Measurements from ENCODE around the gene ADGRF1. TPM values are rescaled to one million over a fixed set of nuclear protein-coding genes. Genes with fewer than 3 reads are reported as not detected.
"Not testable (repeated sequence)": the region's sequence is repeated elsewhere in the genome, so short reads cannot be mapped to it uniquely, and the experiment has no call there.

ADGRF1 gene
- not detected for total RNA-seq

GRCh38 chr6:47042275-47042791 lies at the start of gene ADGRF1:
ADGRF1 (minus strand) TSS chr6:47042332; CDS start chr6:47029061, 13,271 bp downstream.
- peaks cover 12% of the 10 kb centered on the region for H3K27me3 Mint-ChIP-seq
- no peak within 1 kb of the TSS for H3K27ac Mint-ChIP-seq
- DNase-seq: no peak
- CTCF ChIA-PET: no interaction called here
- no peaks in the 10 kb centered on the region for H3K4me1 Mint-ChIP-seq
- POLR2A ChIA-PET: no interaction called here
- H3K9me3 Mint-ChIP-seq: no peaks in the 10 kb centered on the region
- no peak within 1 kb of the TSS for H3K4me3 Mint-ChIP-seq
- no peaks in the 10 kb centered on the region for H3K36me3 Mint-ChIP-seq (ENCODE audit: low read depth)

GRCh38 chr6:47090881-47091280 lies 48.7 kb upstream of the ADGRF1 start:
- Mint-ChIP-seq H3K27me3 (peaks cover 10% of the 10 kb centered on the region), H3K4me3 (no peak overlapping the region), H3K36me3 (ENCODE audit: low read depth) (no peaks in the 10 kb centered on the region), H3K27ac (no peak overlapping the region), H3K4me1 (no peaks in the 10 kb centered on the region), H3K9me3 (no peaks in the 10 kb centered on the region)
- POLR2A ChIA-PET: no interaction called here
- no peak for DNase-seq
- CTCF ChIA-PET: no interaction called here

- CTCF ChIA-PET; H3K36me3 Mint-ChIP-seq (ENCODE audit: low read depth); H3K27me3 Mint-ChIP-seq; DNase-seq; H3K4me3 Mint-ChIP-seq; H3K4me1 Mint-ChIP-seq; POLR2A ChIA-PET; H3K9me3 Mint-ChIP-seq; H3K27ac Mint-ChIP-seq: not testable (repeated sequence)
These were observed 47.3 kb upstream of the ADGRF1 start for GRCh38 chr6:47089473-47089872.

GRCh38 chr6:47086051-47086770 lies 44.1 kb upstream of the ADGRF1 start:
- no peak overlapping the region for H3K27ac Mint-ChIP-seq
- no peak overlapping the region for H3K4me3 Mint-ChIP-seq
- no peak for DNase-seq
- H3K36me3 Mint-ChIP-seq (ENCODE audit: low read depth): no peaks in the 10 kb centered on the region
- peaks cover 10% of the 10 kb centered on the region for H3K27me3 Mint-ChIP-seq
- POLR2A ChIA-PET: no interaction called here
- H3K4me1 Mint-ChIP-seq: no peaks in the 10 kb centered on the region
- CTCF ChIA-PET: no interaction called here
- no peaks in the 10 kb centered on the region for H3K9me3 Mint-ChIP-seq

- Mint-ChIP-seq H3K27ac (no peak overlapping the region), H3K9me3 (no peaks in the 10 kb centered on the region), H3K4me1 (no peaks in the 10 kb centered on the region), H3K4me3 (no peak overlapping the region), H3K36me3 (ENCODE audit: low read depth) (no peaks in the 10 kb centered on the region), H3K27me3 (peaks cover 6% of the 10 kb centered on the region)
- no peak for DNase-seq
- ChIA-PET CTCF (no interaction called here), POLR2A (no interaction called here)
These were observed 42.5 kb upstream of the ADGRF1 start for GRCh38 chr6:47084610-47085009.

- H3K4me1 Mint-ChIP-seq: no peaks in the 10 kb centered on the region
- no peak overlapping the region for H3K4me3 Mint-ChIP-seq
- H3K27me3 Mint-ChIP-seq: peaks cover 2% of the 10 kb centered on the region
- POLR2A ChIA-PET: no interaction called here
- CTCF ChIA-PET: interaction anchor here (0.6 kb wide), 1 partner anchor 38 kb away, joined by 4 read pairs; no protein-coding TSS in a partner anchor
- no peak overlapping the region for H3K27ac Mint-ChIP-seq
- H3K9me3 Mint-ChIP-seq: no peaks in the 10 kb centered on the region
- H3K36me3 Mint-ChIP-seq (ENCODE audit: low read depth): no peaks in the 10 kb centered on the region
- no peak for DNase-seq
These were observed 41.5 kb upstream of the ADGRF1 start for GRCh38 chr6:47083586-47084047.

- POLR2A ChIA-PET: interaction anchor here (0.6 kb wide), 1 partner anchor 274 kb away, joined by 4 read pairs; no protein-coding TSS in a partner anchor
- H3K36me3 Mint-ChIP-seq (ENCODE audit: low read depth): no peaks in the 10 kb centered on the region
- H3K27ac Mint-ChIP-seq: no peak overlapping the region
- CTCF ChIA-PET: no interaction called here
- no peak for DNase-seq
- H3K9me3 Mint-ChIP-seq: no peaks in the 10 kb centered on the region
- no peaks in the 10 kb centered on the region for H3K4me1 Mint-ChIP-seq
- peaks cover 20% of the 10 kb centered on the region for H3K27me3 Mint-ChIP-seq
- H3K4me3 Mint-ChIP-seq: no peak overlapping the region
These were observed 38.0 kb upstream of the ADGRF1 start for GRCh38 chr6:47080083-47080596.

- H3K27me3 Mint-ChIP-seq: peaks cover 21% of the 10 kb centered on the region
- H3K36me3 Mint-ChIP-seq (ENCODE audit: low read depth): no peaks in the 10 kb centered on the region
- ChIA-PET POLR2A (no interaction called here), CTCF (no interaction called here)
- no peaks in the 10 kb centered on the region for H3K9me3 Mint-ChIP-seq
- no peak overlapping the region for H3K4me3 Mint-ChIP-seq
- no peaks in the 10 kb centered on the region for H3K4me1 Mint-ChIP-seq
- no peak overlapping the region for H3K27ac Mint-ChIP-seq
- no peak for DNase-seq
These were observed 37.5 kb upstream of the ADGRF1 start for GRCh38 chr6:47079638-47080037.

- H3K36me3 Mint-ChIP-seq (ENCODE audit: low read depth): no peaks in the 10 kb centered on the region
- H3K9me3 Mint-ChIP-seq: no peaks in the 10 kb centered on the region
- H3K27me3 Mint-ChIP-seq: peaks cover 21% of the 10 kb centered on the region
- H3K27ac Mint-ChIP-seq: no peak overlapping the region
- DNase-seq: no peak
- ChIA-PET POLR2A (no interaction called here), CTCF (no interaction called here)
- H3K4me1 Mint-ChIP-seq: no peaks in the 10 kb centered on the region
- no peak overlapping the region for H3K4me3 Mint-ChIP-seq
These were observed 36.9 kb upstream of the ADGRF1 start for GRCh38 chr6:47078991-47079390.

- POLR2A ChIA-PET: no interaction called here
- no peak for DNase-seq
- no peaks in the 10 kb centered on the region for H3K9me3 Mint-ChIP-seq
- no peak overlapping the region for H3K27ac Mint-ChIP-seq
- no peaks in the 10 kb centered on the region for H3K4me1 Mint-ChIP-seq
- CTCF ChIA-PET: interaction anchor here (0.6 kb wide), 1 partner anchor 407 kb away, joined by 3 read pairs; no protein-coding TSS in a partner anchor
- H3K36me3 Mint-ChIP-seq (ENCODE audit: low read depth): no peaks in the 10 kb centered on the region
- no peak overlapping the region for H3K4me3 Mint-ChIP-seq
- H3K27me3 Mint-ChIP-seq: peaks cover 19% of the 10 kb centered on the region
These were observed 34.6 kb upstream of the ADGRF1 start for GRCh38 chr6:47076422-47077344.

GRCh38 chr6:47075741-47076421 lies 33.7 kb upstream of the ADGRF1 start:
- ChIA-PET POLR2A (no interaction called here), CTCF (interaction anchor here (0.6 kb wide), 1 partner anchor 408 kb away, joined by 3 read pairs; no protein-coding TSS in a partner anchor)
- Mint-ChIP-seq H3K27ac (no peak overlapping the region), H3K4me3 (no peak overlapping the region), H3K4me1 (no peaks in the 10 kb centered on the region), H3K36me3 (ENCODE audit: low read depth) (no peaks in the 10 kb centered on the region), H3K9me3 (no peaks in the 10 kb centered on the region), H3K27me3 (peaks cover 19% of the 10 kb centered on the region)
- no peak for DNase-seq

GRCh38 chr6:47075168-47075567 lies 33.0 kb upstream of the ADGRF1 start:
- Mint-ChIP-seq H3K4me3 (no peak overlapping the region), H3K27me3 (peaks cover 19% of the 10 kb centered on the region), H3K9me3 (no peaks in the 10 kb centered on the region), H3K4me1 (no peaks in the 10 kb centered on the region), H3K36me3 (ENCODE audit: low read depth) (no peaks in the 10 kb centered on the region), H3K27ac (no peak overlapping the region)
- no peak for DNase-seq
- ChIA-PET CTCF (no interaction called here), POLR2A (no interaction called here)
